ENCODE measurements around the gene PRKCE. TPM values are rescaled to one million over a fixed set of nuclear protein-coding genes. Genes with fewer than 3 reads are reported as not detected.

PRKCE gene
- total RNA-seq, 1 experiment from 2014 or later = 4.4 TPM

GRCh38 chr2:46101557-46102220 is 450.2 kb downstream of the PRKCE start:
- Mint-ChIP-seq H3K27ac (ENCODE audit: unreplicated experiment) (no peak overlapping the region), H3K4me1 (ENCODE audit: low read depth, unreplicated experiment) (no peaks in the 10 kb centered on the region), H3K9me3 (ENCODE audit: unreplicated experiment) (peaks cover 31% of the 10 kb centered on the region), H3K4me3 (ENCODE audit: unreplicated experiment) (no peak overlapping the region), H3K27me3 (ENCODE audit: insufficient read depth, unreplicated experiment) (no peaks in the 10 kb centered on the region), H3K36me3 (ENCODE audit: insufficient read depth, unreplicated experiment) (no peaks in the 10 kb centered on the region)
- Histone ChIP-seq H3K4me1 (no peaks in the 10 kb centered on the region), H3K4me3 (ENCODE audit: low read depth, low read length) (no peak overlapping the region), H3K36me3 (ENCODE audit: control insufficient read depth, insufficient read depth, low read length) (no peaks in the 10 kb centered on the region), H3K27me3 (replicated peaks; ENCODE audit: control insufficient read depth, insufficient read depth, low read length) (no peaks in the 10 kb centered on the region), H3K9me3 (no peaks in the 10 kb centered on the region)
- no peak for DNase-seq
- no TSS peak for BruUV-seq (replicated peaks)
- CTCF ChIA-PET = no interaction called here
- intact Hi-C loops (cut with micrococcal nuclease; ENCODE audit: unreplicated experiment) = no loop called here
- POLR2A ChIA-PET = no interaction called here
- no peak for TF ChIP-seq CTCF (IDR thresholded peaks at IDR 0.05; ENCODE audit: insufficient read depth in 1 of 2, low read depth in 1 of 2, low read length in 1 of 2, severe bottlenecking in 1 of 2, unreplicated experiment in 1 of 2)

GRCh38 chr2:46106690-46107089 is 455.2 kb downstream of the PRKCE start:
- no peaks in the 10 kb centered on the region for H3K4me1 ChIP-seq
- intact Hi-C loops (cut with micrococcal nuclease; ENCODE audit: unreplicated experiment) = no loop called here
- H3K36me3 ChIP-seq (ENCODE audit: control insufficient read depth, insufficient read depth, low read length) = no peaks in the 10 kb centered on the region
- peaks cover 31% of the 10 kb centered on the region for H3K9me3 Mint-ChIP-seq (ENCODE audit: unreplicated experiment)
- H3K27me3 Mint-ChIP-seq (ENCODE audit: insufficient read depth, unreplicated experiment) = no peaks in the 10 kb centered on the region
- H3K4me1 Mint-ChIP-seq (ENCODE audit: low read depth, unreplicated experiment) = no peaks in the 10 kb centered on the region
- DNase-seq = no peak
- H3K9me3 ChIP-seq = no peaks in the 10 kb centered on the region
- CTCF ChIA-PET = no interaction called here
- H3K27ac Mint-ChIP-seq (ENCODE audit: unreplicated experiment) = no peak overlapping the region
- no TSS peak for BruUV-seq (replicated peaks)
- no peak overlapping the region for H3K4me3 ChIP-seq (ENCODE audit: low read depth, low read length)
- TF ChIP-seq CTCF (IDR thresholded peaks at IDR 0.05; ENCODE audit: insufficient read depth in 1 of 2, low read depth in 1 of 2, low read length in 1 of 2, severe bottlenecking in 1 of 2, unreplicated experiment in 1 of 2) = no peak
- POLR2A ChIA-PET = interaction anchor here (0.6 kb wide), 1 partner anchor 188 kb away, joined by 4 read pairs; no protein-coding TSS in a partner anchor
- no peaks in the 10 kb centered on the region for H3K36me3 Mint-ChIP-seq (ENCODE audit: insufficient read depth, unreplicated experiment)
- no peaks in the 10 kb centered on the region for H3K27me3 ChIP-seq (replicated peaks; ENCODE audit: control insufficient read depth, insufficient read depth, low read length)
- no peak overlapping the region for H3K4me3 Mint-ChIP-seq (ENCODE audit: unreplicated experiment)

- Histone ChIP-seq H3K4me1 (no peaks in the 10 kb centered on the region), H3K27me3 (replicated peaks; ENCODE audit: control insufficient read depth, insufficient read depth, low read length) (no peaks in the 10 kb centered on the region), H3K36me3 (ENCODE audit: control insufficient read depth, insufficient read depth, low read length) (no peaks in the 10 kb centered on the region), H3K9me3 (no peaks in the 10 kb centered on the region), H3K4me3 (ENCODE audit: low read depth, low read length) (no peak overlapping the region)
- TF ChIP-seq CTCF (IDR thresholded peaks at IDR 0.05; ENCODE audit: insufficient read depth in 1 of 2, low read depth in 1 of 2, low read length in 1 of 2, severe bottlenecking in 1 of 2, unreplicated experiment in 1 of 2) = no peak
- Mint-ChIP-seq H3K36me3 (ENCODE audit: insufficient read depth, unreplicated experiment) (no peaks in the 10 kb centered on the region), H3K4me1 (ENCODE audit: low read depth, unreplicated experiment) (peaks cover 22% of the 10 kb centered on the region), H3K9me3 (ENCODE audit: unreplicated experiment) (no peaks in the 10 kb centered on the region), H3K27me3 (ENCODE audit: insufficient read depth, unreplicated experiment) (no peaks in the 10 kb centered on the region), H3K4me3 (ENCODE audit: unreplicated experiment) (no peak overlapping the region), H3K27ac (ENCODE audit: unreplicated experiment) (no peak overlapping the region)
- ChIA-PET POLR2A (no interaction called here), CTCF (no interaction called here)
- no TSS peak for BruUV-seq (replicated peaks)
- intact Hi-C loops (cut with micrococcal nuclease; ENCODE audit: unreplicated experiment) = no loop called here
- DNase-seq = no peak
Observed at GRCh38 chr2:46114996-46115395, 463.5 kb downstream of the PRKCE start.

Data from Caco-2 (cell line).